HG03139 (cell line): ENCODE data around the gene ITGBL1.
"Not testable (repeated sequence)": the region's sequence is repeated elsewhere in the genome, so short reads cannot be mapped to it uniquely, and the experiment has no call there.

Source experiments
- ATAC-seq: cut with Tn5 transposase; IDR thresholded peaks from one replicate; pipeline ENCODE4 v1.9.1; 2021; ENCODE audit not compliant: unreplicated experiment

The ITGBL1 gene

DNA sequence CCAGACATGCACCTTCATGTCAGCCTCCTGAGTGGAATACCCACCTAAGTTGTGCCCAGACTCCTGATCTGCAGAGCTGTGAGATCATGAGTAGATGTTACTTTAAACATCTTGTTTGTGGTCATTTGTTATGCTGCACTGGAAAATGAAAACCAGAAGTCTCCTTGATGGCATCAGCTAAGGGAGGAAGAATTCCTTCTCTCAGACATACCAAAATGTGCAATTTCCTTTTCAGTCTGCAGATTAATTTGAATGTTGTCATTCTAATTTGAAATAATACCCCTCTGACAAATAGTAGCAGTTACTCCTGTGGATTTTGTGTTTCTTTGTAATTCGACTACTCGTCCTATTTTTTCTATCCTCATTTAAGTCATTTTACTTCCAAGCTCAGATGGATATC, 59.3 kb downstream of the ITGBL1 start:
- ATAC-seq, result no peak

DNA sequence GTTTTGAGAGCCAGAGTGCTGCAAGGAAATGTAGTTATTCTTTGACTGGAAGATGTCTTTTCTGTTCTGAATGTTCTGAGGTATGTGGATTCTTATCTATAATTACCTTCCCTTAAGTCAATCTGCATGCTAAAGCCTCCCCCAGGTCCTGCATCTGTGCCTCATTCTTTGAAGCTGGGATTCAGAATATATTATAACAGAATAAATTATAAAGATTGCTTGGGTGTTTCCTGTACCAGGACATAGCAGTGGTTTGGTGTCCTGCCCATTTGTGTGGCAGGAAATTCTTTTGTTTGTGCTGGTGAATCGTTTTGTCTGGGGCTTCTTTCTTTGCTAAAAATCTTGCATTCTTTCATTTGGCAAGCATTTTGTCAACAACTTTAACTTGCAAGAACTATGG, 60.2 kb downstream of the ITGBL1 start:
- no peak for ATAC-seq

DNA sequence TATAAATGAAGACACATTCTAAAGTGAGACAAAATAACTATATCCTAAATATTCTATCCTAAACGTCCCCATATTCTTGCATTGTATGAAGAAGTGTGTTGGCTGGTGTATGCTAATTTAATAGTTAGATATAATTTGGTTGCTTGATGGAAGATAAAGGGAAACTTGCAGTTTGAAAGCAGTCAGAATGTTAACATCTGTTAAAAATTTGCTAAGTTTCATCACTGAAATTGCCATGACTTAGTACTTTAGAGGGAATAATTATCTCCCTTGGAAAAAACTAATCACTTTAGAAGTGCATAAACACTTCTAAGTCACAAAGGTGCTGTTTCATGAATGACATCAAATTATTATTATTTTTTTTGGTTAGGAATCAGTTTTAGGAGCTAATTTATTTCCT, 61.6 kb downstream of the ITGBL1 start:
- ATAC-seq, result no peak

DNA sequence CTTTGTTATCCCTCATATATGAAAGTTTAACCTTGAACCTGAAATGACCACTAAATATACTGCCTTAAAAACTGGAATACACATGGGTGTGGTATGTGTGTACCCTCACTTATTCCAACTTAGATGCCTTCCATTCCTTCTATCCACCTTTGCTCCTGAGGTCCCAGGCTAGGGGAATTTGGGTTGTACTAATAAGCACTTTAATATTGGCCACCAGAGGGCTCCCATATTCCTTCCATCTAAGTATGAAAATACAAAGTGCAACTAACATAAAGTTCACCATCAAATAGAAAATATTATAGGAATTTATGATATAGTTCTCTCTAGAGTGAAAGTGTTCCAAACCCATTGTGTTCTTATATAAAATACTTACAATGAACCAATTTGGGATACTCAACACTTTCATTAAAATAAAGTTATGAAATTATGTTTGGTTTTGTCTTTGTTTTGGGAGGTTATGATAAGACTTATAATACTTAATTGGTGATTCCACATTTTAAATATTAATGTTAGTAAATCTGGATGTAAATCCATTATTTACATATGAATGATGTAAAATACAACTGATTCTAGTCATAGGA, 62.3 kb downstream of the ITGBL1 start:
- no peak for ATAC-seq

DNA sequence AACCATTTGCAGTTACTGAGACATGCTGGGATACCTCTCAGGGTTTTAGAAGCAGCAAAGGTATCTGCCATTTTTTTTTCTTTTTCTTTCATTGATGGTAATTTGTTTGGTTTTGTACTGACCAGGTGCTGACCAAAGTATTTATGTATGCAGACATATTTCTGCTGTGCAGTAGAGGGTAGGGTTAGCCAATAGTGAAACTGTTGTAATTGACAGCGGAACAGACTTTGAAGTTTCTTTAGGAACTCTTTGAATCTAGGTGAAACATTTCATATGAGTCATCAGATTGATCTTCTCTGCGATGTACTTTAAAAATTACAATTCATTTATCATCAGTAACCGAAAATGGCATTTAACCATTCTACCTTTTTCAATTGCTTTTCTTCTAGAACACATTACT, 63.0 kb downstream of the ITGBL1 start:
- no peak for ATAC-seq

- ATAC-seq, result no peak
These were observed 63.8 kb downstream of the ITGBL1 start for GRCh38 chr13:101516262-101516661.

DNA sequence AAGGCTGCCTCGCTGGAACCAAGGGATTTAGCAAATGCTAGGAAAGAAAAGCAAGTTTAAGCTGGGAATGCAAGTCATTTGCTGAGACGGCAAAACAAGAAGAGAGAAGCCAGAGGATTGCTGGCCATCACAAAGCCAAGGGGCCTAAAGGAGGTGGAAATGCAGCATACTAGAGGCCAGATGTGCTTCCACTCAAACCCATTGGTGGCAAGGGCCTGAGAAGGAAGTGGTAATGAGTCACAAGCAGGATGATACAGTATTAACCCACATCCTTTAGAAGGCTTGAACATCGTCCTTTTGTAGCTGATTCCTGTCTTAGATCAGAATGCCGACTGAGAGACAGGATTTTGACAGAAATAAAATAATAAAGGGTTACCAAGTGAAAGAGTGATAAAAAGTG, 68.2 kb downstream of the ITGBL1 start:
- peak; percentile 92 for ATAC-seq

GRCh38 chr13:101521371-101521770, 68.9 kb downstream of the ITGBL1 start:
- ATAC-seq, result no peak

- no peak for ATAC-seq
These were observed 70.1 kb downstream of the ITGBL1 start for GRCh38 chr13:101522607-101523006.

GRCh38 chr13:101523154-101524131, 71.0 kb downstream of the ITGBL1 start:
- no peak for ATAC-seq

DNA sequence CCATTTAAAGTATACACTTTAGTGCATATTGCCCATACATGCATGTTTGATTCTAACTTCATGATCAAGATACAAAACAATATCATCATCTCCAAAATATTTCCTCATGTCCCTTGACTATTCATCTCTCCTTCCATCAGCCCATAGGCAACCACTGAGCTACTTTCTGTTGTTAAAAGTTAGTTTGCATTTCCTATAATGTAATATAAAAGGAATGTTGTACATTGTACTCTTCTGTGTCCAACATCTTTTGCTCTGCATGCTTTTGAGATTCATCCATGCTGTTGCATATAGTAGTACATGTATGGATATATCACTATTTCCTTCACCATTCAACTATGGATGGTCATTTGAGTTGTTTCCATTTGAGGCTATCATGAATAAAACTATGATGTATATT, 74.7 kb downstream of the ITGBL1 start:
- no peak for ATAC-seq

GRCh38 chr13:101529422-101529821, 76.9 kb downstream of the ITGBL1 start:
- no peak for ATAC-seq

- ATAC-seq, result no peak
These were observed 77.8 kb downstream of the ITGBL1 start for GRCh38 chr13:101530293-101530692.

DNA sequence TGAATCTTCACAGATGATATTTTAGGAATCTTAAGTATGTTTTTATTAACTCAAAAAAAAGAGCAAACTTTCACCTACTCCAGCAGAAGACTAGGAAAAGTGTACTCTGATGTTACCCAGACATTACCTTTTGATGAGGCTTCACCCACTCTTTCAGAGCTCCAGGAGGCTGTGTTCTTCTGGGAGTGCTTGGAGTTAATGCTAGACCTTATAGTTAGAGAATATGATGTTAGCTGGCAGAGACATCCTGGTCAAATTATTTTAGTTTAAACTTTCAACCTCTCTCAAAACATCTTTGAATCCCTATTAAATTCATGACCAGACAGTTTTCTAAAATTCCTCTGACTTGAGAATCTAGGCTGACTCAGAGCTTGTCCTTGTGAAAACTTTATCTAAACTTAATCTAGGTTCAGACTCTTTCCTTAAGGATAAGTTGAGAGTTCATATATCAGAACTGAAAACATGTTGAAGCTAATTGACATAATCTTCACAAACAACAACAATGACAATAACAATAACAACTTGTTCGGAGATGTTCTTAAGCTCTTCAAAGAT, 82.8 kb downstream of the ITGBL1 start:
- ATAC-seq, result no peak

GRCh38 chr13:101536079-101536478, 83.6 kb downstream of the ITGBL1 start:
- ATAC-seq, result no peak

DNA sequence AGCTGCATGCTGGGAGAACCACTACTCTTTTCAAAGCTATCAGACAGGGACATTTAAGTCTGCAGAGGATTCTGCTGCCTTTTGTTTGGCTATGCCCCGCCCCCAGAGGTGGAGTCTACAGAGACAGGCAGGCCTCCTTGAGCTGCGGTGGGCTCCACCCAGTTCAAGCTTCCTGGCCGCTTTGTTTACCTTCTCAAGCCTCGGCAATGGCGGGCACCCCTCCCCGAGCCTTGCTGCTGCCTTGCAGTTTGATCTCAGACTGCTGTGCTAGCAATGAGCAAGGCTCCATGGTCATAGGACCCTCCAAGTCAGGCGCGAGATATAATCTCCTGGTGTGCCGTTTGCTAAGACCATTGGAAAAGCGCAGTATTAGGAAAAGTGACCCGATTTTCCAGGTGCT, 92.1 kb downstream of the ITGBL1 start:
- ATAC-seq, result not testable (repeated sequence)

DNA sequence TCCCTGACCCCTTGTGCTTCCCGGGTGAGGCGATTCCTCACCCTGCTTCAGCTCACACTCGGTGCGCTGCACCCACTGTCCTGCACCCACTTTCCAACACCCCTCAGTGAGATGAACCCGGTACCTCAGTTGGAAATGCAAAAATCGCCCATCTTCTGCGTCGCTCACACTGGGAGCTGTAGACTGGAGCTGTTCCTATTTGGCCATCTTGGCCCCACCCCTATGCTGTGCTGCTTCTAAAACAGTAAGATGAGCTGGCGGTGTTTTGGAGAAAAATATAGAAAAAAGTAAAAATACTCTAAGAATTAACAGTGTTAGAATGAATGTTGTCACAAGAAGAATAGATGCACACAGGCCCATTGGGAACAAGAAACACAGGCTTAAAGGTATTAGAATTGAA, 92.5 kb downstream of the ITGBL1 start:
- no peak for ATAC-seq

GRCh38 chr13:101545521-101545920, 93.0 kb downstream of the ITGBL1 start:
- no peak for ATAC-seq

DNA sequence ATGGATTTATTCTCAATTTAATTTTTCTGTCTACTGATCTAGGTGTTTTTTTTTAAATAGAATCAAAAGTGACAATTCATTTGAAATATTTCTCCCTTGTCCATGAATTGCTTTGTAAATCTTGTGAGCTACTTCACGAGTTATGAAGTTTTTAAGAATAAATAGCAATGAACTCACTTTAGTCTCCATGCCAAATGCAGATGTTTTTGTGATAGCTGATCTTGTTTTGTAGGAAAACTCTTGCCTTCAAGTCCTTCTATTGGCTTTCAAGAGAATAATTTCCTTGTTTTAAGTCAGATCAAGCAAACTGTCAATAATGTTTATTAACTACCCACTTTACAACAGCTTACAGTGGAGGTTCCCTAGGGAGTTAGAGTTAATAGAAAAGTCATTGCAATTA, 99.8 kb downstream of the ITGBL1 start:
- ATAC-seq, result no peak

DNA sequence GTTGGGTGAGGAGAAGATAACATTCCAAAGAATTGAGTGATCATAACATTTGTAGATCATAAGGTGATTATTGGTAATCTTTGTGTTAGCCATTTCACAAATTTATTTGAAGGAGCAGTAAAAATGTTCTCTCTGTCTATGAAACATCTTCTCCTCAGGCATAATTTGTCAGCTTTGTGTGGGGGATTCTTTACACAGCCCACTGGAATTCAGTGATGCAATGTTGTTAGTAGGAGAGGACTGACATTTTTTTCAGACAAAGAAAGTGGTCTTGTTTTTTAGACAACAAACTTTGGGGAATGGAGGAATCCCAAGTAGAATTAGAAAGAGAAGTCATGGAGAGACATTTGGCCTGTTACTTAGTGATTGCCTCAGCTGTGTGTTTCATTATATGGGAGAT, 100.3 kb downstream of the ITGBL1 start:
- no peak for ATAC-seq

- no peak for ATAC-seq
These were observed 102.1 kb downstream of the ITGBL1 start for GRCh38 chr13:101554420-101555125.

- no peak for ATAC-seq
These were observed 103.1 kb downstream of the ITGBL1 start for GRCh38 chr13:101555610-101556009.
